ENCODE results near the gene DPYSL5. TPM values are rescaled to one million over a fixed set of nuclear protein-coding genes. Genes with fewer than 3 reads are reported as not detected.

DPYSL5 gene
- total RNA-seq, 1 experiment from 2014 or later: not detected

GRCh38 chr2:26983746-26984145 lies 135.8 kb downstream of the DPYSL5 start:
- Histone ChIP-seq H3K27me3 (ENCODE audit: low read length) (no peaks in the 10 kb centered on the region), H3K9ac (ENCODE audit: low read length) (no peak overlapping the region), H3K4me3 (ENCODE audit: low read length) (no peak overlapping the region), H3K9me2 (replicated peaks; ENCODE audit: low read length) (no peaks in the 10 kb centered on the region), H3K4me1 (ENCODE audit: insufficient read depth, low read length) (peaks cover 14% of the 10 kb centered on the region), H3K9me3 (ENCODE audit: low read length) (no peaks in the 10 kb centered on the region), H3K79me2 (ENCODE audit: low read length) (peaks cover 16% of the 10 kb centered on the region), H2AFZ (ENCODE audit: low read length) (no peak overlapping the region), H3F3A (ENCODE audit: low read length, unreplicated experiment) (no peaks in the 10 kb centered on the region), H4K20me1 (ENCODE audit: low read length) (no peaks in the 10 kb centered on the region), H3K36me3 (ENCODE audit: low read depth, low read length) (no peaks in the 10 kb centered on the region), H3K4me2 (ENCODE audit: low read length) (no peak overlapping the region), H3K27ac (ENCODE audit: low read length) (no peak overlapping the region)
- no peak for ATAC-seq
- BruUV-seq (replicated peaks): no TSS peak
- DNase-seq: no peak
- POLR2A ChIA-PET (ENCODE audit: unreplicated experiment): interaction anchor here (0.5 kb wide), 1 partner anchor 131 kb away, joined by 3 read pairs; no protein-coding TSS in a partner anchor
- TF ChIP-seq CTCF (conservative IDR thresholded peaks at IDR 0.05; ENCODE audit: low read depth, low read length) (no peak), EZH2 (IDR thresholded peaks at IDR 0.05; ENCODE audit: low read length, unreplicated experiment) (no peak)
- intact Hi-C loops (cut with micrococcal nuclease): loop anchor here (2.0 kb wide), 1 partner anchor 33 kb away; no protein-coding TSS in a partner anchor
- CTCF ChIA-PET: no interaction called here

GRCh38 chr2:26985807-26986206 lies 137.9 kb downstream of the DPYSL5 start:
- no peaks in the 10 kb centered on the region for H4K20me1 ChIP-seq (ENCODE audit: low read length)
- H3K79me2 ChIP-seq (ENCODE audit: low read length): peaks cover under 1% of the 10 kb centered on the region; the same call in 1 of the 2 replicates
- no peak overlapping the region for H3K9ac ChIP-seq (ENCODE audit: low read length)
- no peaks in the 10 kb centered on the region for H3K9me3 ChIP-seq (ENCODE audit: low read length)
- BruUV-seq (replicated peaks): no TSS peak
- H3K4me3 ChIP-seq (ENCODE audit: low read length): no peak overlapping the region
- no peak overlapping the region for H3K27ac ChIP-seq (ENCODE audit: low read length)
- no peaks in the 10 kb centered on the region for H3K9me2 ChIP-seq (replicated peaks; ENCODE audit: low read length)
- ChIA-PET POLR2A (ENCODE audit: unreplicated experiment) (no interaction called here), CTCF (no interaction called here)
- DNase-seq: no peak
- no peaks in the 10 kb centered on the region for H3K27me3 ChIP-seq (ENCODE audit: low read length)
- peaks cover 11% of the 10 kb centered on the region for H3K4me1 ChIP-seq (ENCODE audit: insufficient read depth, low read length)
- no peak for TF ChIP-seq EZH2phosphoT487 (IDR thresholded peaks at IDR 0.05; ENCODE audit: borderline replicate concordance, low read length)
- TF ChIP-seq CTCF (conservative IDR thresholded peaks at IDR 0.05; ENCODE audit: low read depth, low read length): no peak
- TF ChIP-seq EZH2 (IDR thresholded peaks at IDR 0.05; ENCODE audit: low read length, unreplicated experiment): no peak
- H3K4me2 ChIP-seq (ENCODE audit: low read length): no peak overlapping the region
- H3F3A ChIP-seq (ENCODE audit: low read length, unreplicated experiment): no peaks in the 10 kb centered on the region
- no peak overlapping the region for H2AFZ ChIP-seq (ENCODE audit: low read length)
- intact Hi-C loops (cut with micrococcal nuclease): no loop called here
- no peaks in the 10 kb centered on the region for H3K36me3 ChIP-seq (ENCODE audit: low read depth, low read length)
- ATAC-seq: no peak

- Histone ChIP-seq H3K36me3 (ENCODE audit: low read depth, low read length) (no peaks in the 10 kb centered on the region), H3K4me2 (ENCODE audit: low read length) (no peak overlapping the region), H3K27ac (ENCODE audit: low read length) (no peak overlapping the region), H3K27me3 (ENCODE audit: low read length) (no peaks in the 10 kb centered on the region), H3K9me2 (replicated peaks; ENCODE audit: low read length) (no peaks in the 10 kb centered on the region), H2AFZ (ENCODE audit: low read length) (no peak overlapping the region), H3F3A (ENCODE audit: low read length, unreplicated experiment) (no peaks in the 10 kb centered on the region), H3K9ac (ENCODE audit: low read length) (no peak overlapping the region), H3K79me2 (ENCODE audit: low read length) (no peaks in the 10 kb centered on the region), H3K4me1 (ENCODE audit: insufficient read depth, low read length) (peaks cover 11% of the 10 kb centered on the region), H3K4me3 (ENCODE audit: low read length) (no peak overlapping the region), H4K20me1 (ENCODE audit: low read length) (no peaks in the 10 kb centered on the region), H3K9me3 (ENCODE audit: low read length) (no peaks in the 10 kb centered on the region)
- ChIA-PET POLR2A (ENCODE audit: unreplicated experiment) (no interaction called here), CTCF (no interaction called here)
- TF ChIP-seq EZH2phosphoT487 (IDR thresholded peaks at IDR 0.05; ENCODE audit: borderline replicate concordance, low read length) (no peak), EZH2 (IDR thresholded peaks at IDR 0.05; ENCODE audit: low read length, unreplicated experiment) (no peak), CTCF (conservative IDR thresholded peaks at IDR 0.05; ENCODE audit: low read depth, low read length) (no peak)
- DNase-seq (no peak), ATAC-seq (no peak)
- BruUV-seq (replicated peaks): no TSS peak
- intact Hi-C loops (cut with micrococcal nuclease): no loop called here
These were observed 138.6 kb downstream of the DPYSL5 start for GRCh38 chr2:26986576-26986975.
